OCI-LY3 (cell line): ENCODE measurements around the gene SLC39A3.

ENCODE experiments used
- H2AFZ ChIP-seq: fragments of 200-600, 300-600 bp; shearing (Covaris generic); 2 replicates; pipeline ENCODE4 v1.6.0; 2014; ENCODE audit warnings: antibody characterized with exemption, low read depth, low read length
- H3K27ac ChIP-seq: fragments of 200-600, 300-600 bp; sonication (generic); 2 replicates; pipeline ENCODE4 v1.5.1; 2014; ENCODE audit warnings: mild to moderate bottlenecking, low read length, moderate library complexity, mixed read lengths
- H3K27me3 ChIP-seq: fragments of 200-600, 300-600 bp; sonication (generic); 2 replicates; pipeline ENCODE4 v1.6.1; 2014; ENCODE audit warnings: low read depth, low read length, mixed read lengths
- H3K36me3 ChIP-seq: fragments of 200-600, 300-600 bp; sonication (generic); replicated peaks from 2 replicates; pipeline ENCODE3; 2014; ENCODE audit warnings: low read depth, low read length, mixed read lengths
- H3K4me1 ChIP-seq: fragments of 300-600, 200-600 bp; sonication (generic); 2 replicates; pipeline ENCODE4 v1.6.1; 2014; ENCODE audit warnings: low read length, mixed read lengths
- H3K4me2 ChIP-seq: fragments of 200-600, 300-600 bp; sonication (generic); 2 replicates; pipeline ENCODE4 v1.6.1; 2014; ENCODE audit warnings: low read length, mixed read lengths
- H3K4me3 ChIP-seq: fragments of 300-600, 200-600 bp; sonication (generic); 2 replicates; pipeline ENCODE4 v1.5.1; 2014; ENCODE audit warnings: antibody characterized with exemption, mild to moderate bottlenecking, low read length, moderate library complexity
- H3K79me2 ChIP-seq: fragments of 300-600, 200-600 bp; shearing (Covaris generic); 2 replicates; pipeline ENCODE4 v1.6.1; 2014; ENCODE audit warnings: mild to moderate bottlenecking, low read length, mixed read lengths
- H3K9ac ChIP-seq: fragments of 300-600, 200-600 bp; shearing (Covaris generic); 2 replicates; pipeline ENCODE4 v1.6.0; 2014; ENCODE audit warnings: mild to moderate bottlenecking, low read length, moderate library complexity
- H3K9me3 ChIP-seq: fragments of 200-600, 300-600 bp; shearing (Covaris generic); 2 replicates; pipeline ENCODE4 v1.6.1; 2014; ENCODE audit warnings: low read length, mixed read lengths; ENCODE audit not compliant: insufficient read depth
- H4K20me1 ChIP-seq: fragments of 200-600, 300-600 bp; sonication (generic); 2 replicates; pipeline ENCODE4 v1.6.1; 2016; ENCODE audit warnings: low read length, mixed read lengths; ENCODE audit not compliant: insufficient read depth
- CTCF ChIP-seq: fragments of 200-600, 300-600 bp; sonication (generic); IDR thresholded peaks from 2 replicates; pipeline ENCODE4 v1.5.1; 2014; ENCODE audit warnings: antibody characterized with exemption, low read length, low read depth
- EZH2phosphoT487 ChIP-seq: fragments of 200-600 bp; shearing (Covaris generic); IDR thresholded peaks from 2 replicates; pipeline ENCODE4 v1.6.1; 2018; ENCODE audit warnings: antibody characterized with exemption, mixed run types, low read depth

Gene SLC39A3

GRCh38 chr19:2767688-2768087, 27.9 kb upstream of the SLC39A3 start:
- Histone ChIP-seq H3K27me3 (no peaks in the 10 kb centered on the region), H4K20me1 (peaks cover 40% of the 10 kb centered on the region), H3K4me2 (no peak overlapping the region), H3K9ac (no peak overlapping the region), H3K9me3 (no peaks in the 10 kb centered on the region), H3K4me3 (no peak overlapping the region), H3K4me1 (no peaks in the 10 kb centered on the region), H3K36me3 (peaks cover 50% of the 10 kb centered on the region), H2AFZ (no peak overlapping the region), H3K27ac (no peak overlapping the region), H3K79me2 (peaks cover 49% of the 10 kb centered on the region)
- TF ChIP-seq CTCF (no peak), EZH2phosphoT487 (no peak)

GRCh38 chr19:2766594-2767372, 27.0 kb upstream of the SLC39A3 start:
- H3K36me3 ChIP-seq: peaks cover 48% of the 10 kb centered on the region
- TF ChIP-seq CTCF (no peak), EZH2phosphoT487 (no peak)
- no peak overlapping the region for H2AFZ ChIP-seq

GRCh38 chr19:2765376-2765775, 25.6 kb upstream of the SLC39A3 start:
- peaks cover 19% of the 10 kb centered on the region for H4K20me1 ChIP-seq
- no peak overlapping the region for H3K4me2 ChIP-seq
- TF ChIP-seq CTCF: no peak
- TF ChIP-seq EZH2phosphoT487: no peak
- H3K9me3 ChIP-seq: no peaks in the 10 kb centered on the region
- no peak overlapping the region for H3K9ac ChIP-seq
- peaks cover 51% of the 10 kb centered on the region for H3K36me3 ChIP-seq
- H3K4me1 ChIP-seq: no peaks in the 10 kb centered on the region
- no peak overlapping the region for H2AFZ ChIP-seq
- H3K27ac ChIP-seq: no peak overlapping the region
- peaks cover 26% of the 10 kb centered on the region for H3K79me2 ChIP-seq
- no peaks in the 10 kb centered on the region for H3K27me3 ChIP-seq
- no peak overlapping the region for H3K4me3 ChIP-seq

More at GRCh38 chr19:2766594-2767372, 27.0 kb upstream of the SLC39A3 start:
- Histone ChIP-seq H3K9ac (no peak overlapping the region), H4K20me1 (peaks cover 31% of the 10 kb centered on the region), H3K79me2 (peaks cover 40% of the 10 kb centered on the region), H3K27me3 (no peaks in the 10 kb centered on the region), H3K4me3 (no peak overlapping the region), H3K9me3 (no peaks in the 10 kb centered on the region), H3K27ac (no peak overlapping the region), H3K4me2 (no peak overlapping the region), H3K4me1 (no peaks in the 10 kb centered on the region)

GRCh38 chr19:2764945-2765344, 25.1 kb upstream of the SLC39A3 start:
- H3K27ac ChIP-seq: no peak overlapping the region
- peaks cover 22% of the 10 kb centered on the region for H3K79me2 ChIP-seq
- no peak overlapping the region for H3K9ac ChIP-seq
- no peak overlapping the region for H3K4me2 ChIP-seq
- H3K36me3 ChIP-seq: peaks cover 49% of the 10 kb centered on the region
- no peak overlapping the region for H3K4me3 ChIP-seq
- H4K20me1 ChIP-seq: peaks cover 15% of the 10 kb centered on the region
- no peak overlapping the region for H2AFZ ChIP-seq
- H3K27me3 ChIP-seq: no peaks in the 10 kb centered on the region
- no peaks in the 10 kb centered on the region for H3K4me1 ChIP-seq
- H3K9me3 ChIP-seq: no peaks in the 10 kb centered on the region
- TF ChIP-seq CTCF (no peak), EZH2phosphoT487 (no peak)
